Type B pancreatic cell (in vitro differentiated cells): Measurements from ENCODE around the gene PLCG1. TPM values are rescaled to one million over a fixed set of nuclear protein-coding genes. Genes with fewer than 3 reads are reported as not detected.

Experiments used
- DNase-seq: peaks from one replicate; pipeline ENCODE4 v3.0.0; 2021; ENCODE audit warnings: mixed read lengths; ENCODE audit not compliant: unreplicated experiment; ENCODE audit errors: extremely low spot score
- H3K27ac Mint-ChIP-seq: 2 replicates; pipeline ENCODE4 v1.8.0; 2021; ENCODE audit warnings: mild to moderate bottlenecking, mixed read lengths
- H3K27me3 Mint-ChIP-seq: 2 replicates; pipeline ENCODE4 v1.8.0; 2021; ENCODE audit warnings: mixed read lengths
- H3K36me3 Mint-ChIP-seq: 2 replicates; pipeline ENCODE4 v1.8.0; 2021; ENCODE audit warnings: mixed read lengths
- H3K4me1 Mint-ChIP-seq: one replicate; pipeline ENCODE4 v1.8.0; 2021; ENCODE audit warnings: mixed read lengths; ENCODE audit not compliant: unreplicated experiment
- H3K4me3 Mint-ChIP-seq: 2 replicates; pipeline ENCODE4 v1.8.0; 2021; ENCODE audit warnings: mild to moderate bottlenecking, mixed read lengths
- H3K9me3 Mint-ChIP-seq: 2 replicates; pipeline ENCODE4 v1.8.0; 2021; ENCODE audit warnings: mixed read lengths
- total RNA-seq: library from RNA; stranded (reverse); gene quantifications from 2 replicates; pipeline ENCODE4 v1.2.1, GENCODE V29; 2021; ENCODE audit warnings: low replicate concordance
- TF ChIP-seq, protein P1 (sequence below): fragments of 200-600 bp; sonication (generic); conservative IDR thresholded peaks from 2 replicates; pipeline ENCODE4 v1.5.0; 2021; ENCODE audit warnings: antibody characterized with exemption, mild to moderate bottlenecking

The PLCG1 gene
- total RNA-seq, 1 donor from 2014 or later: 241 TPM

DNA sequence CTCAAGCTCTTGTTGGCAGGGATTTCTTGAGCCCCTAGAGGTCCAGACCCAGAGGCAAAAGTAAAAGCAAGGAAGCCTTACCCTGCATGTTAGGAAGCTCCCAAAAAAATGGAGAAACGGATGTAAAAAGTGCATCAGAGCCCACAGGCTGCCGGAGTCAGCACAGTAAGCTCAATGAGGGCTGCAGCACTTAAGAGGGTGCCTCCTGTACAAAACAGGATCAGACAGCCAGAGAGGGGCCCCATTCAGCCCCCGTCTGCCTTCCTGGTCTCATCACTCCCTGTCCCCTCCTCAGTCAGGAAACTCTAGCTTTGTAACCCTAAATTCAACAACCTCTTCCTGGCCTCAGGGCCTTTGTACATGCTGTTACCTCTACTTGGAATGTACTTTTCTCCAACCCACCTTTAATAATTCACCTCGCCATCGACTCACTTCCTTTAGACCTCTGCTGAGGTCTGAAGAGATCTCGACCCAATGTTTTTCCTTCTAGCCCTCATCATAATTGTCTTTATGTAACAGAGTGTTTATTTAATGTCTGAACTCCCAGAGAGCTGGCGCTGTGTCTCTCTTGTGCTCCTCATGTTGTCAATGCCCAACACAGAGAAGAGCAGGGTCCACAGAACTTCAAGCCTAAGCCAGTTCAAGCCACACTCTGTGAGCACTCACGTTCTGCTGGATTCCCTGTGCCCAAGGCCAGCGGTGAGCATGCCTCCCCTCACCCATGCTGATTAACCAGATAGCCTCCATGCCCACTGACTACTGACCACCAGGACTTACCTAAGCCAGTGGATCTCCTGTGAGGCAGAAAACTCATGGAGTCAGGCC is 2.8 kb upstream of the PLCG1 start:
- TF ChIP-seq, protein P1, sequence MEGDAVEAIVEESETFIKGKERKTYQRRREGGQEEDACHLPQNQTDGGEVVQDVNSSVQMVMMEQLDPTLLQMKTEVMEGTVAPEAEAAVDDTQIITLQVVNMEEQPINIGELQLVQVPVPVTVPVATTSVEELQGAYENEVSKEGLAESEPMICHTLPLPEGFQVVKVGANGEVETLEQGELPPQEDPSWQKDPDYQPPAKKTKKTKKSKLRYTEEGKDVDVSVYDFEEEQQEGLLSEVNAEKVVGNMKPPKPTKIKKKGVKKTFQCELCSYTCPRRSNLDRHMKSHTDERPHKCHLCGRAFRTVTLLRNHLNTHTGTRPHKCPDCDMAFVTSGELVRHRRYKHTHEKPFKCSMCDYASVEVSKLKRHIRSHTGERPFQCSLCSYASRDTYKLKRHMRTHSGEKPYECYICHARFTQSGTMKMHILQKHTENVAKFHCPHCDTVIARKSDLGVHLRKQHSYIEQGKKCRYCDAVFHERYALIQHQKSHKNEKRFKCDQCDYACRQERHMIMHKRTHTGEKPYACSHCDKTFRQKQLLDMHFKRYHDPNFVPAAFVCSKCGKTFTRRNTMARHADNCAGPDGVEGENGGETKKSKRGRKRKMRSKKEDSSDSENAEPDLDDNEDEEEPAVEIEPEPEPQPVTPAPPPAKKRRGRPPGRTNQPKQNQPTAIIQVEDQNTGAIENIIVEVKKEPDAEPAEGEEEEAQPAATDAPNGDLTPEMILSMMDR: no peak
- no peak for DNase-seq
- H3K4me3 Mint-ChIP-seq: peak overlapping the region; percentile 50
- H3K27me3 Mint-ChIP-seq: no peaks in the 10 kb centered on the region
- H3K36me3 Mint-ChIP-seq: peaks cover 6% of the 10 kb centered on the region
- no peak overlapping the region for H3K27ac Mint-ChIP-seq
- H3K4me1 Mint-ChIP-seq: peaks cover 35% of the 10 kb centered on the region
- H3K9me3 Mint-ChIP-seq: no peaks in the 10 kb centered on the region

DNA sequence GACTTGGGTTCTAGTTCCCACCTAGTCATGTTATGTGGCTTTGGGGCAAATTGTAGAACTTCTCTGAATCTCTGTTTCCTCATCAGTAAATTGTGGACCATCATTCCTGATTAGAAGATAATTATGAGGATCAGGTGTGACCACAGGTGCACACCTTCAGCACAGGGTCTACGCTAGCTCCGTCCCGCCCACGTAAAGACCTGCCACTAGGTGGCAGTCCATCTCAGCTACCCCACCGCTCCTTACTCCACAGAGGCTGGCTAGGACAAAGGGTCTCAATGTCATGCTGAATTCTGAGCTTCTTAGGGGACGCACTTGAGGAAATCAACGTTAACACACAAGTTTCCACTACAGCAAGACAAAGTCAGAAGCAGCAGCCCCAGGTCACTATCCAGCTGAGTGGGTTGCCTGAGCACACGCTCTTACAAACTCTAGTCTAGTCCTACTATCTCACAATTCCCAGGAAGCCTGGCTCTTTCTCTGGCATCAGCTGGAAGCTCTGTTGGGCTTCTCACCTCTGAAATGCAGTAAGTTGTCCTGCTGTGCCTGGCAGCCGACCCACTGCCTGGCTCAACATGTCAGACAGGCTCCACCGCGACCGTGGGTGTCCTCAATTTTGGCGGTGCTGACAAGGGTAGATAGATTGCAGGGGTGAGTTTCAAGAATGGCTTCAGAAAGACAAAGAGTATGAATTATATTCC is 2.0 kb upstream of the PLCG1 start:
- peak overlapping the region; percentile 77 for H3K27ac Mint-ChIP-seq
- H3K4me3 Mint-ChIP-seq: peak overlapping the region; percentile 94
- peaks cover 10% of the 10 kb centered on the region for H3K36me3 Mint-ChIP-seq

DNA sequence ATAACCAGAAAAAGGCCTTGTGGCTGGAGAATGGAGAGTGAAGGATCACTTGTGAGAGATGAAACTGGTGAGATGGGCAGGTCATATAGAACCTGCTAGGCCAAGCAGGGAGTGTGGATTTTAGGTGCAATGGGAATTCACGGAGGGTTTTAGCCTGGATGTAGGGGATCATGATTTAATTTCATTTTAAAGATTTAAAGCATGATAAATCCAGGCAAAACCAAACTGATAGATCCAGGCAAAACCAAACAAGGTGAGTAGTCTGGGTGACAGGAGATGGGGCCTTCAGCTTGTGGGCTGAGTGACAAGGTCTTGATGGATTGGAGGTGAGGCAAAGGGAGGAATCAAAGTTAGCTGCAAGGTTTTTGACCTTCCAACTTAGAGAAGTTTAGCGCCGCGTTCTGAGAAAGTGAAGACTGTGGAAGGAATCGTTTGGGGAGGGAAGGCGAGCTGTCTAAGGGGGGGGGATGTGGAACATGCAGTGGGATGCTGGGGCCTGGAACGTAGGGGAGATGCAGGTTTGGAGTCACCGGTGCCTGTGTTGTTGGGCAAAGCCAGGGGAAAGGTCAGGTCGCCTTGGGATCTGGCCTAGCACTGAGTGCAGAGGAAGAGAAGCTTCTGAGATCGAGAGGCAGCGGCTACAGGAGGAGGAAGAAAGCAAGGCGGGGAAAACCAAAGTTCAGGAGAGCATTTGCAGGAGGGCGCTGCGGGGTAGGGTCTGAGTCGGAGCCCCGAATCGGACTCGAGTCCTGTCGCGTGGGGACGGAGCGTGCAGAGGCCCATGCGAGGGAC is 1.3 kb upstream of the PLCG1 start:
- Mint-ChIP-seq H3K27ac (peak overlapping the region; percentile 77), H3K9me3 (no peaks in the 10 kb centered on the region)
- DNase-seq: no peak

More for the DNA sequence above, 2.0 kb upstream of the PLCG1 start:
- no peaks in the 10 kb centered on the region for H3K9me3 Mint-ChIP-seq
- no peak for DNase-seq
- H3K4me1 Mint-ChIP-seq: peaks cover 42% of the 10 kb centered on the region
- TF ChIP-seq, protein P1: peak; percentile 80
- no peaks in the 10 kb centered on the region for H3K27me3 Mint-ChIP-seq

DNA sequence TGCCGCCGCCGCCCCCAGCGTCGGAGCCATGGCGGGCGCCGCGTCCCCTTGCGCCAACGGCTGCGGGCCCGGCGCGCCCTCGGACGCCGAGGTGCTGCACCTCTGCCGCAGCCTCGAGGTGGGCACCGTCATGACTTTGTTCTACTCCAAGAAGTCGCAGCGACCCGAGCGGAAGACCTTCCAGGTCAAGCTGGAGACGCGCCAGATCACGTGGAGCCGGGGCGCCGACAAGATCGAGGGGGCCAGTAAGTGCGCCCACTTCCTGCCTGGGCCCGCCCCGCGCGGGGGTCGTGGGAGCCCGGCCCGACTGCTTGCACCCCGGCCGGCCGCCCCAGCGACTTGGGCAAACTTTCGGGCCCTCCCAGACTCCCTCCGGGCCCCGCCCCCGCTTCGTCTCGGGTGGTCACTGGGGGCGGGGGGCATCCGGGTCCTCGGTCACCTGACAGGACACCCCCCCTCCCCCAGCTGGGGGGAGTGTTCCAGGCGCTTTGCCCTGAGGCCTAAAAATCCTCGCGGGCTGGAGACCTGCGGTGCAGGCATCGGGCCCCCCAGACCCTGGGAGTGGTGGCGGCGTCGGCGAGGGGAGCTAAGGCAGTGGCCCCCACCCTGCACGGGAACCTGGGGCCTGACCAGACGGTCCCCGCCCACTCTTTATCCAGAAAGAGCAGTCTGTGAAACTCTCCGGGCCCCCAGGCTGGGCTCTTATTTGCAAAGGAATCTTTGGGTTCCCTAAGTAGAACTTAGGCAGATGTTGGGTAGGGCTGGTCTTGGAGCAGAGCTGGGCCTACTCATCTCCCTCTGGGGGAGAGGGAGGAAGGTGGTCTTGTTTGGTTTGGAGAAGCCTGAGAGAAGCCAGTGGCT is 501 bp downstream of the PLCG1 start:
- peaks cover 62% of the 10 kb centered on the region for H3K4me1 Mint-ChIP-seq
- H3K36me3 Mint-ChIP-seq: peaks cover 10% of the 10 kb centered on the region
- peak overlapping the region; percentile 93 for H3K27ac Mint-ChIP-seq
- H3K4me3 Mint-ChIP-seq: peak overlapping the region; percentile 95
- no peaks in the 10 kb centered on the region for H3K9me3 Mint-ChIP-seq
- TF ChIP-seq, protein P1: no peak
- peak; percentile 85 for DNase-seq
- H3K27me3 Mint-ChIP-seq: no peaks in the 10 kb centered on the region

More for the DNA sequence above, 1.3 kb upstream of the PLCG1 start:
- Mint-ChIP-seq H3K27me3 (no peaks in the 10 kb centered on the region), H3K4me3 (peak overlapping the region; percentile 94), H3K36me3 (peaks cover 7% of the 10 kb centered on the region), H3K4me1 (peaks cover 49% of the 10 kb centered on the region)
- TF ChIP-seq, protein P1: no peak
